Naive thymus-derived CD4-positive, alpha-beta T cell (primary cell): ENCODE measurements around the gene PLEKHG4B. TPM values are rescaled to one million over a fixed set of nuclear protein-coding genes. Genes with fewer than 3 reads are reported as not detected.

ENCODE experiments used
- ATAC-seq: fragments of 150-1000 bp; cut with Tn5 transposase; 2 replicates; pipeline ENCODE4 v1.10.0; 2021; ENCODE audit warnings: mild to moderate bottlenecking, moderate library complexity
- CTCF ChIA-PET: fragments of 350-600 bp; sonication (Branson Sonifier 250); formaldehyde crosslinking; loops from one replicate; lab custom pipeline; 2021; ENCODE audit warnings: antibody characterized with exemption; lab: Charles Lee
- POLR2A ChIA-PET: fragments of 350-600 bp; sonication (Branson Sonifier 250); formaldehyde crosslinking; loops from one replicate; lab custom pipeline; 2021; ENCODE audit warnings: antibody characterized with exemption, inconsistent platforms; lab: Charles Lee
- DNase-seq, 9 donors: peaks; one replicate each; pipeline versions ENCODE4 v3.0.0 to v3.0.0-alpha.2; 2020 to 2022; ENCODE audit warnings: mixed read lengths in 1 of 9
- H3K27ac ChIP-seq: one replicate; pipeline ENCODE4 v1.7.0; 2013; ENCODE audit warnings: mild to moderate bottlenecking, low read depth, low read length, moderate library complexity
- H3K27me3 ChIP-seq, 2 donors: one replicate each; pipeline ENCODE4 v1.7.0; 2013; ENCODE audit warnings: low read length in 2 of 2, mild to moderate bottlenecking in 2 of 2, moderate library complexity in 2 of 2; ENCODE audit not compliant: control insufficient read depth in 2 of 2, insufficient read depth in 2 of 2
- H3K36me3 ChIP-seq, 3 experiments: 1 replicate in 2 of 3; 2 replicates in 1 of 3; pipeline ENCODE4 v1.7.0; 2013; ENCODE audit warnings: low read length in 3 of 3, mild to moderate bottlenecking in 3 of 3, moderate library complexity in 1 of 3; ENCODE audit not compliant: insufficient read depth in 3 of 3, control insufficient read depth in 2 of 3
- H3K4me1 ChIP-seq, 2 donors: one replicate each; pipeline ENCODE4 v1.7.0; 2013; ENCODE audit warnings: low read length in 2 of 2, mild to moderate bottlenecking in 2 of 2, moderate library complexity in 1 of 2; ENCODE audit not compliant: control insufficient read depth in 2 of 2, insufficient read depth in 2 of 2
- H3K4me3 ChIP-seq: 2 replicates; pipeline ENCODE4 v1.7.0; 2013; ENCODE audit warnings: mild to moderate bottlenecking, low read length
- H3K9me3 ChIP-seq, 3 experiments: 1 replicate in 2 of 3; 2 replicates in 1 of 3; pipeline ENCODE4 v1.7.0; 2013; ENCODE audit warnings: low read length in 3 of 3; ENCODE audit not compliant: control insufficient read depth in 2 of 3
- H3K27ac Mint-ChIP-seq, 9 donors: one replicate each; pipeline ENCODE4 v1.8.0; 2020 to 2022; ENCODE audit warnings: mixed read lengths in 9 of 9, mild to moderate bottlenecking in 8 of 9, moderate library complexity in 5 of 9, inconsistent platforms in 2 of 9
- H3K27me3 Mint-ChIP-seq, 5 donors: one replicate each; pipeline ENCODE4 v1.8.0; 2021 to 2022; ENCODE audit warnings: mixed read lengths in 5 of 5, mild to moderate bottlenecking in 1 of 5
- H3K36me3 Mint-ChIP-seq, 5 donors: one replicate each; pipeline ENCODE4 v1.8.0; 2020 to 2022; ENCODE audit warnings: mixed read lengths in 5 of 5, mild to moderate bottlenecking in 3 of 5, inconsistent platforms in 1 of 5
- H3K4me1 Mint-ChIP-seq, 7 donors: one replicate each; pipeline ENCODE4 v1.8.0; 2020 to 2022; ENCODE audit warnings: mixed read lengths in 7 of 7, mild to moderate bottlenecking in 3 of 7, inconsistent platforms in 1 of 7
- H3K4me3 Mint-ChIP-seq, 10 donors: one replicate each; pipeline ENCODE4 v1.8.0; 2020 to 2022; ENCODE audit warnings: mild to moderate bottlenecking in 10 of 10, mixed read lengths in 10 of 10, moderate library complexity in 6 of 10, inconsistent platforms in 2 of 10
- H3K9me3 Mint-ChIP-seq, 11 donors: one replicate each; pipeline ENCODE4 v1.8.0; 2020 to 2022; ENCODE audit warnings: mixed read lengths in 11 of 11, mild to moderate bottlenecking in 4 of 11, inconsistent platforms in 1 of 11, moderate library complexity in 1 of 11
- intact Hi-C, 2 donors: fragments of 100-400 bp; cut with micrococcal nuclease; formaldehyde crosslinking; loops; one replicate each; pipeline ENCODE4 v1.15.1; 2023
- polyA plus RNA-seq, 2 donors: library from polyadenylated mRNA; unstranded; fragments of 300-500 nt; fragmentation: Illumina TruSeq; gene quantifications; one replicate each; pipeline ENCODE4 v1.2.3, GENCODE V29; 2021
- total RNA-seq, 6 experiments: library from RNA in 5 of 6; stranded (reverse) in 5 of 6; gene quantifications; 1 replicate in 5 of 6; 2 replicates in 1 of 6; pipeline ENCODE4 v1.2.3 and lab custom pipeline; 2021 to 2026

PLEKHG4B gene
- total and polyA plus RNA-seq, 7 experiments from 2014 or later, result 0.39 to 2.0 TPM; not detected in 5

GRCh38 chr5:185095-186070 lies 93.4 kb downstream of the PLEKHG4B start:
- peak overlapping the region in 1 of 9 donors; percentile 19 for H3K27ac Mint-ChIP-seq
- Histone ChIP-seq H3K27ac (no peak overlapping the region), H3K36me3 (no peaks in the 10 kb centered on the region), H3K4me1 (peaks cover 0 to 6% of the 10 kb centered on the region in 2 donors), H3K4me3 (no peak overlapping the region), H3K9me3 (no peaks in the 10 kb centered on the region), H3K27me3 (no peaks in the 10 kb centered on the region)
- ChIA-PET POLR2A (no interaction called here), CTCF (no interaction called here)
- no peak overlapping the region for H3K4me3 Mint-ChIP-seq
- H3K27me3 Mint-ChIP-seq, result peaks cover 0 to 13% (median 3%) of the 10 kb centered on the region in 5 donors
- no peaks in the 10 kb centered on the region for H3K36me3 Mint-ChIP-seq
- no peak for DNase-seq
- ATAC-seq, result no peak
- intact Hi-C loops, result no loop called here
- peaks cover 5 to 11% (median 8%) of the 10 kb centered on the region in 7 donors for H3K4me1 Mint-ChIP-seq
- peaks cover 0 to 2% (median 0%) of the 10 kb centered on the region in 11 donors for H3K9me3 Mint-ChIP-seq

- no peaks in the 10 kb centered on the region for H3K36me3 Mint-ChIP-seq
- peaks cover 5 to 12% (median 11%) of the 10 kb centered on the region in 7 donors for H3K4me1 Mint-ChIP-seq
- CTCF ChIA-PET, result no interaction called here
- Histone ChIP-seq H3K4me1 (peaks cover 0 to 6% of the 10 kb centered on the region in 2 donors), H3K27ac (no peak overlapping the region), H3K4me3 (no peak overlapping the region), H3K36me3 (no peaks in the 10 kb centered on the region), H3K9me3 (no peaks in the 10 kb centered on the region), H3K27me3 (no peaks in the 10 kb centered on the region)
- no peak overlapping the region for H3K4me3 Mint-ChIP-seq
- peaks cover 0 to 9% (median 5%) of the 10 kb centered on the region in 5 donors for H3K27me3 Mint-ChIP-seq
- ATAC-seq, result no peak
- POLR2A ChIA-PET, result interaction anchor here (0.6 kb wide), 1 partner anchor 1141 kb away, joined by 4 read pairs; no protein-coding TSS in a partner anchor
- H3K27ac Mint-ChIP-seq, result no peak overlapping the region
- peaks cover 0 to 2% (median 0%) of the 10 kb centered on the region in 11 donors for H3K9me3 Mint-ChIP-seq
- no peak for DNase-seq
- intact Hi-C loops, result no loop called here
Measured at GRCh38 chr5:186091-187041, 94.4 kb downstream of the PLEKHG4B start.

- CTCF ChIA-PET, result no interaction called here
- no peaks in the 10 kb centered on the region for H3K36me3 Mint-ChIP-seq
- no peaks in the 10 kb centered on the region for H3K36me3 ChIP-seq
- H3K27ac Mint-ChIP-seq, result no peak overlapping the region
- peaks cover 0 to 9% (median 5%) of the 10 kb centered on the region in 5 donors for H3K27me3 Mint-ChIP-seq
- H3K4me1 ChIP-seq, result peaks cover 0 to 6% of the 10 kb centered on the region in 2 donors
- H3K9me3 ChIP-seq, result no peaks in the 10 kb centered on the region
- no peaks in the 10 kb centered on the region for H3K27me3 ChIP-seq
- DNase-seq, result no peak
- H3K4me1 Mint-ChIP-seq, result peaks cover 5 to 12% (median 11%) of the 10 kb centered on the region in 7 donors
- no peak for ATAC-seq
- H3K4me3 ChIP-seq, result no peak overlapping the region
- POLR2A ChIA-PET, result no interaction called here
- no peak overlapping the region for H3K27ac ChIP-seq
- H3K9me3 Mint-ChIP-seq, result peaks cover 0 to 2% (median 0%) of the 10 kb centered on the region in 11 donors
- intact Hi-C loops, result no loop called here
- no peak overlapping the region for H3K4me3 Mint-ChIP-seq
Measured at GRCh38 chr5:187042-187431, 95.1 kb downstream of the PLEKHG4B start.

- intact Hi-C loops, result loop anchor here (1.0 kb wide), 3 partner anchors 30 to 243 kb away; partner anchors contain the start of genes CCDC127 (in 2 of the 2) and SDHA (in 2 of the 2)
- H3K36me3 ChIP-seq, result no peaks in the 10 kb centered on the region
- ChIA-PET CTCF (interaction anchor here (0.6 to 1.1 kb wide), 9 partner anchors 11 to 284 kb away, joined by 3 to 11 read pairs (median 4); partner anchors contain the start of genes CCDC127 and SDHA), POLR2A (no interaction called here)
- Mint-ChIP-seq H3K27ac (peak overlapping the region in 1 of 9 donors; percentile 33), H3K27me3 (peaks cover 0 to 5% (median 5%) of the 10 kb centered on the region in 5 donors), H3K36me3 (no peaks in the 10 kb centered on the region), H3K4me1 (peaks cover 5 to 12% (median 11%) of the 10 kb centered on the region in 7 donors), H3K4me3 (peak overlapping the region in 3 of 10 donors; percentile 49 to 70 (median 49)), H3K9me3 (peaks cover 0 to 2% (median 0%) of the 10 kb centered on the region in 11 donors)
- no peaks in the 10 kb centered on the region for H3K27me3 ChIP-seq
- DNase-seq (no peak), ATAC-seq (no peak)
- H3K4me1 ChIP-seq, result peaks cover 0 to 6% of the 10 kb centered on the region in 2 donors
- no peak overlapping the region for H3K27ac ChIP-seq
- no peak overlapping the region for H3K4me3 ChIP-seq
- no peaks in the 10 kb centered on the region for H3K9me3 ChIP-seq
Measured at GRCh38 chr5:187617-188451, 95.9 kb downstream of the PLEKHG4B start.

GRCh38 chr5:188488-189481 lies 96.8 kb downstream of the PLEKHG4B start:
- CTCF ChIA-PET, result interaction anchor here (0.6 to 1.1 kb wide), 10 partner anchors 10 to 283 kb away, joined by 3 to 11 read pairs (median 4); partner anchors contain the start of genes CCDC127 and SDHA
- H3K27me3 ChIP-seq, result no peaks in the 10 kb centered on the region
- Mint-ChIP-seq H3K27ac (peak overlapping the region in 3 of 9 donors; percentile 33 to 85 (median 52)), H3K36me3 (no peaks in the 10 kb centered on the region), H3K4me3 (peak overlapping the region; percentile 20 to 70 (median 49)), H3K4me1 (peaks cover 5 to 12% (median 11%) of the 10 kb centered on the region in 7 donors), H3K9me3 (peaks cover 0 to 2% (median 0%) of the 10 kb centered on the region in 11 donors), H3K27me3 (peaks cover 0 to 5% (median 5%) of the 10 kb centered on the region in 5 donors)
- ATAC-seq (peak; percentile 97), DNase-seq (peak; percentile 71 to 87 (median 86))
- H3K9me3 ChIP-seq, result no peaks in the 10 kb centered on the region
- H3K4me1 ChIP-seq, result peaks cover 0 to 6% of the 10 kb centered on the region in 2 donors
- no peak overlapping the region for H3K27ac ChIP-seq
- POLR2A ChIA-PET, result interaction anchor here (1.1 kb wide), 1 partner anchor 237 kb away, joined by 5 read pairs; no protein-coding TSS in a partner anchor
- no peaks in the 10 kb centered on the region for H3K36me3 ChIP-seq
- intact Hi-C loops, result loop anchor here (1.0 kb wide), 3 partner anchors 30 to 243 kb away; partner anchors contain the start of genes CCDC127 (in 2 of the 2) and SDHA (in 2 of the 2)
- no peak overlapping the region for H3K4me3 ChIP-seq
